Cerebellar nuclear complex (tissue), 1 donor: ENCODE results near the gene HIPK2.

Source experiments
- DNase-seq, 2 experiments: peaks; one replicate each; lab custom pipeline; 2025; lab: John Stamatoyannopoulos, UW

Gene HIPK2

GRCh38 chr7:139588632-139589031 is 189.2 kb downstream of the HIPK2 start:
- DNase-seq = no peak

GRCh38 chr7:139587535-139587934 is 190.3 kb downstream of the HIPK2 start:
- no peak for DNase-seq

GRCh38 chr7:139586286-139586685 is 191.5 kb downstream of the HIPK2 start:
- DNase-seq = no peak

GRCh38 chr7:139585042-139585441 is 192.8 kb downstream of the HIPK2 start:
- DNase-seq = no peak

GRCh38 chr7:139583826-139584553 is 193.8 kb downstream of the HIPK2 start:
- no peak for DNase-seq

- DNase-seq = no peak
Measured at GRCh38 chr7:139582671-139583155, 195.1 kb downstream of the HIPK2 start.

GRCh38 chr7:139582130-139582650 is 195.6 kb downstream of the HIPK2 start:
- no peak for DNase-seq

GRCh38 chr7:139580435-139580834 is 197.4 kb downstream of the HIPK2 start:
- DNase-seq = no peak

- no peak for DNase-seq
Measured at GRCh38 chr7:139576179-139576973, 201.4 kb downstream of the HIPK2 start.

- DNase-seq = no peak
Measured at GRCh38 chr7:139575338-139575680, 202.5 kb downstream of the HIPK2 start.

- no peak for DNase-seq
Measured at GRCh38 chr7:139574618-139575337, 203.0 kb downstream of the HIPK2 start.

GRCh38 chr7:139573871-139574270 is 203.9 kb downstream of the HIPK2 start:
- DNase-seq = no peak

- no peak for DNase-seq
Measured at GRCh38 chr7:139572704-139573385, 205.0 kb downstream of the HIPK2 start.

- no peak for DNase-seq
Measured at GRCh38 chr7:139572071-139572470, 205.7 kb downstream of the HIPK2 start.

- DNase-seq = no peak
Measured at GRCh38 chr7:139571651-139572050, 206.1 kb downstream of the HIPK2 start.

GRCh38 chr7:139571190-139571589 is 206.6 kb downstream of the HIPK2 start:
- no peak for DNase-seq

GRCh38 chr7:139570626-139571025 is 207.2 kb downstream of the HIPK2 start:
- DNase-seq = no peak

- DNase-seq = no peak
Measured at GRCh38 chr7:139570119-139570518, 207.7 kb downstream of the HIPK2 start.

GRCh38 chr7:139568813-139569490 is 208.8 kb downstream of the HIPK2 start:
- no peak for DNase-seq

- no peak for DNase-seq
Measured at GRCh38 chr7:139568346-139568675, 209.5 kb downstream of the HIPK2 start.

- no peak for DNase-seq
Measured at GRCh38 chr7:139567647-139568345, 210.0 kb downstream of the HIPK2 start.
